ENCODE measurements around the gene MYO9B. TPM values are rescaled to one million over a fixed set of nuclear protein-coding genes. Genes with fewer than 3 reads are reported as not detected.
A peak's percentile ranks its signal among the peaks of the same experiment; 100 is the strongest.

Gene MYO9B
- total RNA-seq, 1 experiment from 2014 or later: 58.6 TPM

DNA sequence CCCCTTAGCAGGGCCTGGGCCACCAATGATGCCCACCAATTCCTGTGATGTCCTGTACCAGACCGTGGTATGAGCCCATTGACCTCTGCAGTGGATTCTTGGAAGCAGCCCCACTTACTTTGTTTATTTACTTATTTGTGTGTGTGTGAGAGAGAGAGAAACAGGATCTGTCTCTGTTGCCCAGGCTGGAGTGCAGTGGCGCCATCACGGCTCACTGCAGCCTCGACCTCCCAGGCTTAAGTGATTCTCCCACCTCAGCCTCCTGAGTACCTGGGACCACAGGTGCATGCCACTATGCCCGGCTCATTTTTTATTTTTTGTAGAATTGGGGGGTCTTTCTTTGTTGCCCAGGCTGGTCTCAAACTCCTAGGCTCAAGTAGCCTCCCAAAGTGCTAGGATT, 13.0 kb downstream of the MYO9B start:
- no peaks in the 10 kb centered on the region for H3K27me3 ChIP-seq (ENCODE audit: insufficient read depth, low read length)
- H3T11ph ChIP-seq (ENCODE audit: low read length): no peak overlapping the region
- no peak overlapping the region for H3K18ac ChIP-seq (ENCODE audit: insufficient read length, low read depth, low read length)
- Mint-ChIP-seq H3K4me3 (no peak overlapping the region), H3K9me3 (no peaks in the 10 kb centered on the region), H3K27ac (peak overlapping the region in 1 of 3 experiments; percentile 64; a peak in 1 of 7 replicates), H3K4me1 (peaks cover 4 to 6% of the 10 kb centered on the region in 2 experiments; a peak in 3 of 4 replicates), H3K36me3 (ENCODE audit: insufficient read depth in 1 of 3, low read depth in 3 of 3) (peaks cover 8 to 10% (median 9%) of the 10 kb centered on the region in 3 experiments; a peak in 5 of 7 replicates), H3K27me3 (ENCODE audit: low read depth) (no peaks in the 10 kb centered on the region)
- H4K20me1 ChIP-seq (ENCODE audit: control insufficient read depth, insufficient read depth, insufficient read length): no peaks in the 10 kb centered on the region
- H3K9me3 ChIP-seq (ENCODE audit: control insufficient read depth, low read depth, low read length): no peaks in the 10 kb centered on the region
- no peak overlapping the region for H2AK5ac ChIP-seq (ENCODE audit: insufficient read length, low read length)
- H3K27ac ChIP-seq (ENCODE audit: insufficient read length, low read depth, low read length): no peak overlapping the region
- H3K23ac ChIP-seq (ENCODE audit: insufficient read length, low read depth, low read length): no peak overlapping the region
- H2BK12ac ChIP-seq (ENCODE audit: insufficient read length, low read depth, low read length): no peak overlapping the region
- H4K5ac ChIP-seq (ENCODE audit: insufficient read length, low read depth, low read length): no peak overlapping the region
- H3K4me1 ChIP-seq (ENCODE audit: insufficient read depth, low read length): no peaks in the 10 kb centered on the region
- no peak overlapping the region for H3K9ac ChIP-seq (ENCODE audit: extremely low read depth, insufficient read length, low read length)
- WGBS (ENCODE audit: extremely low coverage, insufficient read length, low lambda C conversion rate): no CpG with 5 or more reads among the region's 5 CpGs
- no peak overlapping the region for H2BK5ac ChIP-seq (ENCODE audit: insufficient read length, low read length)
- no peak overlapping the region for H3K4me2 ChIP-seq (ENCODE audit: insufficient read depth, insufficient read length, low read length)
- TF ChIP-seq, protein P1, sequence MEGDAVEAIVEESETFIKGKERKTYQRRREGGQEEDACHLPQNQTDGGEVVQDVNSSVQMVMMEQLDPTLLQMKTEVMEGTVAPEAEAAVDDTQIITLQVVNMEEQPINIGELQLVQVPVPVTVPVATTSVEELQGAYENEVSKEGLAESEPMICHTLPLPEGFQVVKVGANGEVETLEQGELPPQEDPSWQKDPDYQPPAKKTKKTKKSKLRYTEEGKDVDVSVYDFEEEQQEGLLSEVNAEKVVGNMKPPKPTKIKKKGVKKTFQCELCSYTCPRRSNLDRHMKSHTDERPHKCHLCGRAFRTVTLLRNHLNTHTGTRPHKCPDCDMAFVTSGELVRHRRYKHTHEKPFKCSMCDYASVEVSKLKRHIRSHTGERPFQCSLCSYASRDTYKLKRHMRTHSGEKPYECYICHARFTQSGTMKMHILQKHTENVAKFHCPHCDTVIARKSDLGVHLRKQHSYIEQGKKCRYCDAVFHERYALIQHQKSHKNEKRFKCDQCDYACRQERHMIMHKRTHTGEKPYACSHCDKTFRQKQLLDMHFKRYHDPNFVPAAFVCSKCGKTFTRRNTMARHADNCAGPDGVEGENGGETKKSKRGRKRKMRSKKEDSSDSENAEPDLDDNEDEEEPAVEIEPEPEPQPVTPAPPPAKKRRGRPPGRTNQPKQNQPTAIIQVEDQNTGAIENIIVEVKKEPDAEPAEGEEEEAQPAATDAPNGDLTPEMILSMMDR (conservative IDR thresholded peaks at IDR 0.05): no peak
- H4K8ac ChIP-seq (replicated peaks; ENCODE audit: insufficient read length, low read depth, low read length): no peak overlapping the region
- no peaks in the 10 kb centered on the region for H3K23me2 ChIP-seq (ENCODE audit: insufficient read length, low read depth, low read length, poor library complexity, severe bottlenecking)
- H3K79me1 ChIP-seq (ENCODE audit: insufficient read depth, low read depth, low read length, poor library complexity, severe bottlenecking): no peaks in the 10 kb centered on the region
- H3K14ac ChIP-seq (ENCODE audit: insufficient read depth, low read length): no peak overlapping the region
- no peak overlapping the region for H3K56ac ChIP-seq (ENCODE audit: insufficient read length, low read depth, low read length)
- H2BK20ac ChIP-seq (ENCODE audit: low read depth, low read length, poor library complexity, severe bottlenecking): no peak overlapping the region
- no peak overlapping the region for H4K91ac ChIP-seq (ENCODE audit: insufficient read length, low read depth, low read length)
- no peak overlapping the region for H2AFZ ChIP-seq (ENCODE audit: low read length)
- no peak overlapping the region for H2BK15ac ChIP-seq (ENCODE audit: low read depth, low read length)
- no peak for DNase-seq
- peaks cover 9% of the 10 kb centered on the region; the same call in 1 of the 2 replicates for H3K79me2 ChIP-seq (ENCODE audit: insufficient read depth, low read length)
- H2BK120ac ChIP-seq (ENCODE audit: low read depth, low read length, poor library complexity, severe bottlenecking): no peak overlapping the region
- H3K4ac ChIP-seq (ENCODE audit: low read depth, low read length): no peak overlapping the region
